Ishikawa (cell line): ENCODE results near the gene NOTCH1.

Experiments used
- EGR1 ChIP-seq: IDR thresholded peaks from 2 replicates; pipeline ENCODE4 v1.6.1; 2012
- EP300 ChIP-seq: IDR thresholded peaks from 2 replicates; pipeline ENCODE4 v1.6.1; 2012; ENCODE audit warnings: borderline replicate concordance
- MAX ChIP-seq: IDR thresholded peaks from 2 replicates; pipeline ENCODE4 v1.6.1; 2012
- RAD21 ChIP-seq: IDR thresholded peaks from 2 replicates; pipeline ENCODE4 v1.6.1; 2012; ENCODE audit warnings: low read depth
- REST ChIP-seq: IDR thresholded peaks from 2 replicates; pipeline ENCODE4 v1.6.1; 2012; ENCODE audit warnings: low read depth, mild to moderate bottlenecking
- TAF1 ChIP-seq: IDR thresholded peaks from 2 replicates; pipeline ENCODE4 v1.6.1; 2012; ENCODE audit warnings: low read depth, mild to moderate bottlenecking
- TEAD4 ChIP-seq: IDR thresholded peaks from 2 replicates; pipeline ENCODE4 v1.6.1; 2012
- ZBTB7A ChIP-seq: IDR thresholded peaks from 2 replicates; pipeline ENCODE4 v1.6.1; 2012; ENCODE audit warnings: low read depth

DNA sequence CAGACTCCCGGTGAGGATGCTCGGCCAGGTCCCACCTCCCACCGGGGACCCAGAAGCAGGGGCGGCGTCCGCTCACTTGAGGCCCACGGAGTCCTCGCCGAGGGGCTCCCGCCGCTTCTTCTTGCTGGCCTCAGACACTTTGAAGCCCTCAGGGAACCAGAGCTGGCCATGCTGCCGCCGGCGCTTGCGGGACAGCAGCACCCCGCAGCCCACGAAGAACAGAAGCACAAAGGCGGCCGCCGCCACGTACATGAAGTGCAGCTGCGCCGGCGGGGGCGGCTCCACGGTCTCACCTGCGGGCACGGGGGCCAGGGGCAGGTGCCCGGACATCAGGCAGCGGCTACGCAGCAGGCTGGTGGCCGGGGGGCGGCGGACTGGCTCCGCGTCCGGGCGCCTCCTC lies 43.7 kb downstream of the NOTCH1 start:
- TF ChIP-seq TAF1 (no peak), ZBTB7A (no peak), TEAD4 (no peak), RAD21 (no peak), REST (no peak), EGR1 (no peak), MAX (no peak), EP300 (no peak)
